Measurements from ENCODE around the gene ZNF764.

Gene ZNF764

GRCh38 chr16:30528799-30529457, 29.2 kb downstream of the ZNF764 start:
- no peak overlapping the region for H3K4me3 ChIP-seq (ENCODE audit: low read depth in 1 of 2, low read length in 2 of 2)
- no peaks in the 10 kb centered on the region for H4K20me1 ChIP-seq (ENCODE audit: insufficient read depth, low read length)
- H3K27me3 ChIP-seq (ENCODE audit: insufficient read depth, low read length, poor library complexity): no peaks in the 10 kb centered on the region
- H3K9me3 ChIP-seq (ENCODE audit: insufficient read depth, low read length, severe bottlenecking): no peaks in the 10 kb centered on the region
- H3K4me2 ChIP-seq (ENCODE audit: insufficient read depth, low read length): no peak overlapping the region
- ATAC-seq (ENCODE audit: insufficient read depth, low read depth): no peak
- H3K4me1 ChIP-seq (ENCODE audit: insufficient read depth, low read length): peaks cover 45% of the 10 kb centered on the region
- no peak for DNase-seq
- H3K9ac ChIP-seq (ENCODE audit: low read depth, low read length): no peak overlapping the region
- peaks cover 20% of the 10 kb centered on the region for H3K79me2 ChIP-seq (ENCODE audit: insufficient read depth, low read length)
- H3K36me3 ChIP-seq (ENCODE audit: insufficient read depth, low read length): peaks cover 29% of the 10 kb centered on the region
- no peak overlapping the region for H2AFZ ChIP-seq (ENCODE audit: low read depth, low read length)
- H3K27ac ChIP-seq (ENCODE audit: low read length): peak overlapping the region; percentile 58
- TF ChIP-seq EZH2 (IDR thresholded peaks at IDR 0.05; ENCODE audit: borderline replicate concordance, low read depth, low read length, severe bottlenecking) (no peak), CTCF (IDR thresholded peaks at IDR 0.05; ENCODE audit: borderline replicate concordance, extremely low read depth, low read length, poor library complexity, severe bottlenecking) (no peak)

- no peaks in the 10 kb centered on the region for H3K9me3 ChIP-seq (ENCODE audit: insufficient read depth, low read length, severe bottlenecking)
- peaks cover 33% of the 10 kb centered on the region for H3K4me1 ChIP-seq (ENCODE audit: insufficient read depth, low read length)
- DNase-seq (no peak), ATAC-seq (ENCODE audit: insufficient read depth, low read depth) (no peak)
- peak overlapping the region; percentile 84 for H3K9ac ChIP-seq (ENCODE audit: low read depth, low read length)
- H4K20me1 ChIP-seq (ENCODE audit: insufficient read depth, low read length): no peaks in the 10 kb centered on the region
- H3K4me3 ChIP-seq (ENCODE audit: low read depth in 1 of 2, low read length in 2 of 2): peak overlapping the region in 1 of 2 experiments; percentile 80; a peak in 2 of 4 replicates
- peaks cover 8% of the 10 kb centered on the region for H3K79me2 ChIP-seq (ENCODE audit: insufficient read depth, low read length)
- peak overlapping the region; percentile 84 for H3K4me2 ChIP-seq (ENCODE audit: insufficient read depth, low read length)
- TF ChIP-seq CTCF (IDR thresholded peaks at IDR 0.05; ENCODE audit: borderline replicate concordance, extremely low read depth, low read length, poor library complexity, severe bottlenecking) (no peak), EZH2 (IDR thresholded peaks at IDR 0.05; ENCODE audit: borderline replicate concordance, low read depth, low read length, severe bottlenecking) (no peak)
- H3K36me3 ChIP-seq (ENCODE audit: insufficient read depth, low read length): peaks cover 22% of the 10 kb centered on the region
- H3K27me3 ChIP-seq (ENCODE audit: insufficient read depth, low read length, poor library complexity): no peaks in the 10 kb centered on the region
- peak overlapping the region; percentile 78 for H2AFZ ChIP-seq (ENCODE audit: low read depth, low read length)
- peak overlapping the region; percentile 89 for H3K27ac ChIP-seq (ENCODE audit: low read length)
Measured at GRCh38 chr16:30527635-30528178, 30.5 kb downstream of the ZNF764 start.

- peaks cover 29% of the 10 kb centered on the region for H3K4me1 ChIP-seq (ENCODE audit: insufficient read depth, low read length)
- no peaks in the 10 kb centered on the region for H3K27me3 ChIP-seq (ENCODE audit: insufficient read depth, low read length, poor library complexity)
- H4K20me1 ChIP-seq (ENCODE audit: insufficient read depth, low read length): no peaks in the 10 kb centered on the region
- H3K9ac ChIP-seq (ENCODE audit: low read depth, low read length): peak overlapping the region; percentile 84
- H3K79me2 ChIP-seq (ENCODE audit: insufficient read depth, low read length): peaks cover under 1% of the 10 kb centered on the region; the same call in 1 of the 2 replicates
- TF ChIP-seq EZH2 (IDR thresholded peaks at IDR 0.05; ENCODE audit: borderline replicate concordance, low read depth, low read length, severe bottlenecking) (no peak), CTCF (IDR thresholded peaks at IDR 0.05; ENCODE audit: borderline replicate concordance, extremely low read depth, low read length, poor library complexity, severe bottlenecking) (peak; percentile 54)
- ATAC-seq (ENCODE audit: insufficient read depth, low read depth) (peak; percentile 91), DNase-seq (peak; percentile 97)
- no peaks in the 10 kb centered on the region for H3K9me3 ChIP-seq (ENCODE audit: insufficient read depth, low read length, severe bottlenecking)
- H2AFZ ChIP-seq (ENCODE audit: low read depth, low read length): peak overlapping the region; percentile 78
- peak overlapping the region; percentile 80 to 82; a peak in 3 of 4 replicates for H3K4me3 ChIP-seq (ENCODE audit: low read depth in 1 of 2, low read length in 2 of 2)
- peaks cover 15% of the 10 kb centered on the region for H3K36me3 ChIP-seq (ENCODE audit: insufficient read depth, low read length)
- H3K27ac ChIP-seq (ENCODE audit: low read length): peak overlapping the region; percentile 89
- peak overlapping the region; percentile 84 for H3K4me2 ChIP-seq (ENCODE audit: insufficient read depth, low read length)
Measured at GRCh38 chr16:30526823-30527634, 31.1 kb downstream of the ZNF764 start.

Data from DND-41 (cell line).